Loucy (cell line): ENCODE data around the gene DTWD1.

ENCODE experiments used
- EZH2phosphoT487 ChIP-seq: fragments of 200-600 bp; IDR thresholded peaks from 2 replicates; pipeline ENCODE4 v1.6.1; 2018; ENCODE audit warnings: antibody characterized with exemption, mild to moderate bottlenecking, moderate library complexity, borderline replicate concordance
- TF ChIP-seq, protein P1 (sequence below): fragments of 200-600 bp; sonication (generic); conservative IDR thresholded peaks from 2 replicates; pipeline ENCODE4 v1.5.1; 2014; ENCODE audit warnings: mild to moderate bottlenecking, antibody characterized with exemption, low read length

- TF ChIP-seq, protein P1, sequence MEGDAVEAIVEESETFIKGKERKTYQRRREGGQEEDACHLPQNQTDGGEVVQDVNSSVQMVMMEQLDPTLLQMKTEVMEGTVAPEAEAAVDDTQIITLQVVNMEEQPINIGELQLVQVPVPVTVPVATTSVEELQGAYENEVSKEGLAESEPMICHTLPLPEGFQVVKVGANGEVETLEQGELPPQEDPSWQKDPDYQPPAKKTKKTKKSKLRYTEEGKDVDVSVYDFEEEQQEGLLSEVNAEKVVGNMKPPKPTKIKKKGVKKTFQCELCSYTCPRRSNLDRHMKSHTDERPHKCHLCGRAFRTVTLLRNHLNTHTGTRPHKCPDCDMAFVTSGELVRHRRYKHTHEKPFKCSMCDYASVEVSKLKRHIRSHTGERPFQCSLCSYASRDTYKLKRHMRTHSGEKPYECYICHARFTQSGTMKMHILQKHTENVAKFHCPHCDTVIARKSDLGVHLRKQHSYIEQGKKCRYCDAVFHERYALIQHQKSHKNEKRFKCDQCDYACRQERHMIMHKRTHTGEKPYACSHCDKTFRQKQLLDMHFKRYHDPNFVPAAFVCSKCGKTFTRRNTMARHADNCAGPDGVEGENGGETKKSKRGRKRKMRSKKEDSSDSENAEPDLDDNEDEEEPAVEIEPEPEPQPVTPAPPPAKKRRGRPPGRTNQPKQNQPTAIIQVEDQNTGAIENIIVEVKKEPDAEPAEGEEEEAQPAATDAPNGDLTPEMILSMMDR, result no peak
- TF ChIP-seq EZH2phosphoT487, result no peak
Observed at GRCh38 chr15:49656734-49657133, 35.9 kb downstream of the DTWD1 start.
